Nephron progenitor cell (in vitro differentiated cells): Measurements from ENCODE around the gene SLC25A31.

Source experiments
- DNase-seq: peaks from one replicate; pipeline ENCODE4 v3.0.0; 2021
- H3K27ac Mint-ChIP-seq: 2 replicates; pipeline ENCODE4 v1.8.0; 2021; ENCODE audit warnings: mild to moderate bottlenecking, moderate library complexity, mixed read lengths
- H3K27me3 Mint-ChIP-seq: 2 replicates; pipeline ENCODE4 v1.8.0; 2021; ENCODE audit warnings: mild to moderate bottlenecking, low read depth, mixed read lengths; ENCODE audit not compliant: poor library complexity
- H3K36me3 Mint-ChIP-seq: 2 replicates; pipeline ENCODE4 v1.8.0; 2021; ENCODE audit warnings: low read depth, mixed read lengths
- H3K4me1 Mint-ChIP-seq: 2 replicates; pipeline ENCODE4 v1.8.0; 2021; ENCODE audit warnings: mixed read lengths
- H3K4me3 Mint-ChIP-seq: 2 replicates; pipeline ENCODE4 v1.8.0; 2021; ENCODE audit warnings: mild to moderate bottlenecking, moderate library complexity, mixed read lengths
- H3K9me3 Mint-ChIP-seq: 2 replicates; pipeline ENCODE4 v1.8.0; 2021; ENCODE audit warnings: mild to moderate bottlenecking, moderate library complexity, mixed read lengths
- TF ChIP-seq, protein P1 (sequence below): fragments of 200-600 bp; sonication (generic); IDR thresholded peaks from 2 replicates; pipeline ENCODE4 v1.5.0; 2021; ENCODE audit warnings: antibody characterized with exemption

The SLC25A31 gene

DNA sequence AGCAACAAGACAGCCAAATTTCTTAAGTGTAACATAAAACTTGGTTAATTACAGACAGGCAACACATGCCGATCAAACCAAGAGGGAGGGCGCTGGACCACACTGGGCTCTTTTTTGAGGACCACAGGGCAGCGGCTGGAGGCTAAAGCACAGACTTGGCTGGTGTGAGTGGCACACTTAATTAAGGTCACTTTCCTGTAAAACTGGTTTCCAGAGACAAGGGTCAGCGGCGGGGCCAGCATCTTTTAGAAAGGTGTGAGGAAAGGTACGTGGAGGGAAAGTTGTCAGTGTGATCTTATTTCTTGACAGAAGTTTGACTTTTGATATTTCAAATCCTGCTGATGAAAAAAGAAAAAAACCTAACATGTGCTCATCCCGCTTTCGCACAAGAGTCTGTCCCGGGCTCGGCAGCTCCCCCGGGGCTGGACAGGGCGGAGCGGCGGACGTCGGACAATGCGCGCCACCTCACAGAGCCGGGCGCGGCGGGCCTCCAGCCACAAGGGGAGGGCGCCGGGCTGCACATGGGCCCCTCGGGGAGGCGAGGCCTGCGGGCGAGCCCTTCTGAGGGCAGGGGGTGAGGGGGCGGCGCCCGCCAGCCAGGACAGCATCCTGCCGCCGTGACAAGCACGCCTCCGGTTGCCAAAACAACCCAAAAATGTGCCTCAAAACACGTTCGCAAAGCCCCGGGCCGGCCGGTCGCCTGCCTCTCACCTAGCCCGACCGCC lies 51.3 kb downstream of the SLC25A31 start:
- H3K4me1 Mint-ChIP-seq = peaks cover 12% of the 10 kb centered on the region
- no peak for DNase-seq
- no peaks in the 10 kb centered on the region for H3K36me3 Mint-ChIP-seq
- peaks cover 57% of the 10 kb centered on the region for H3K27me3 Mint-ChIP-seq
- peaks cover 5% of the 10 kb centered on the region for H3K9me3 Mint-ChIP-seq
- peak overlapping the region; percentile 91 for H3K4me3 Mint-ChIP-seq
- TF ChIP-seq, protein P1, sequence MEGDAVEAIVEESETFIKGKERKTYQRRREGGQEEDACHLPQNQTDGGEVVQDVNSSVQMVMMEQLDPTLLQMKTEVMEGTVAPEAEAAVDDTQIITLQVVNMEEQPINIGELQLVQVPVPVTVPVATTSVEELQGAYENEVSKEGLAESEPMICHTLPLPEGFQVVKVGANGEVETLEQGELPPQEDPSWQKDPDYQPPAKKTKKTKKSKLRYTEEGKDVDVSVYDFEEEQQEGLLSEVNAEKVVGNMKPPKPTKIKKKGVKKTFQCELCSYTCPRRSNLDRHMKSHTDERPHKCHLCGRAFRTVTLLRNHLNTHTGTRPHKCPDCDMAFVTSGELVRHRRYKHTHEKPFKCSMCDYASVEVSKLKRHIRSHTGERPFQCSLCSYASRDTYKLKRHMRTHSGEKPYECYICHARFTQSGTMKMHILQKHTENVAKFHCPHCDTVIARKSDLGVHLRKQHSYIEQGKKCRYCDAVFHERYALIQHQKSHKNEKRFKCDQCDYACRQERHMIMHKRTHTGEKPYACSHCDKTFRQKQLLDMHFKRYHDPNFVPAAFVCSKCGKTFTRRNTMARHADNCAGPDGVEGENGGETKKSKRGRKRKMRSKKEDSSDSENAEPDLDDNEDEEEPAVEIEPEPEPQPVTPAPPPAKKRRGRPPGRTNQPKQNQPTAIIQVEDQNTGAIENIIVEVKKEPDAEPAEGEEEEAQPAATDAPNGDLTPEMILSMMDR = no peak
- no peak overlapping the region for H3K27ac Mint-ChIP-seq

DNA sequence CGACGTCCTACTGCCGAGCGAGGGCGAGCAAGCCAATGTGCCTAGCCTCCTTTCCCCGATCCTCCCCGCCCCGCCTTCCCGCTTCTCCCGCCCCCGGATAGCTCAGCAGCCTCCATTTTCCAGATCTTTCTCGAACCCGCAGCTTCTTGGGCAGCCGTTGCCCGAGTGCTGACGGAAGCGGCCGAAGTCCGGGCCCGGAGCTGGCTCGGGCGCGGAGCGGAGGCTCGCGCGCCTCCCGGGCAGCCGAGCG lies 51.8 kb downstream of the SLC25A31 start:
- Mint-ChIP-seq H3K4me3 (peak overlapping the region; percentile 91), H3K36me3 (no peaks in the 10 kb centered on the region), H3K4me1 (peaks cover 12% of the 10 kb centered on the region), H3K27ac (no peak overlapping the region), H3K9me3 (peaks cover 5% of the 10 kb centered on the region), H3K27me3 (peaks cover 57% of the 10 kb centered on the region)
- TF ChIP-seq, protein P1 = no peak
- DNase-seq = peak; percentile 89

DNA sequence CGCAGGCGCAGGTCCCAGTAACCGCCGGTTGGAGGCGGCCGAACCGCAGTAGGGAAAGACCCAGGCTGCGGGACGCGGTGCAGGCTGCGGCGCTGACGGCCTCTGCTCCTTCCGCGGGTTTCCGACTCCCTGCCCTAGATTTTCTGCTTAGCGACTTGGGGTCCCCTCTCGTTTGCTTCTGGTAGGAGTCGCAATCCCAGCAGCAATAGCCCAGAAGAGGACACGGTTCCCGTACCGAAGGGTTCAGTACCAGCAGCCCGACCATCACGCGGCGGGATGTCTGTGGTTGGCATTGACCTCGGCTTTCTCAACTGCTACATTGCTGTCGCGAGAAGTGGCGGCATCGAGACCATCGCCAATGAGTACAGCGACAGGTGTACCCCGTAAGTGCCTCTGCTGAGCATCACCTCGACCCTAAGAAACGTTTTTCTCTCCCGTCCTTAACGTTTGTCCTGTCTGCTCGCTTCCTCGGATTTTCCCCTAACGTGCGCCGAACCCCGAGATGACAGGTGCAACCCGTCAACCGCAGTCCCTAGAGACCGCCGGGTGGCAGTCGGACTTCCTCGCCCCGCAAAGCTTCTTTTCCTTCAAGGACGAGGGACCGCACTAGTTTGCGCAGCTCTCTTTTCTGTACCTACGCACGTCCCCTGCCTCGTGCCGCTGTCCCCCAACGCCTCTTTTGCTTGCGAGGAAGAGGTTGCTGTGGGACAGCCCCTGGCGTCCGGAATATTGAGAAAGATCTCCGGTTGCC lies 52.2 kb downstream of the SLC25A31 start, which contains the start of gene HSPA4L:
Gene HSPA4L, plus strand, starts transcription at position 48 of the 751 bp plus-strand sequence. Its CDS starts 229 bp downstream, at position 277.
- TF ChIP-seq, protein P1 = no peak
- no peak within 1 kb of the TSS for H3K27ac Mint-ChIP-seq
- H3K27me3 Mint-ChIP-seq = peaks cover 57% of the 10 kb centered on the region
- H3K4me1 Mint-ChIP-seq = peaks cover 12% of the 10 kb centered on the region
- H3K9me3 Mint-ChIP-seq = peaks cover 5% of the 10 kb centered on the region
- H3K36me3 Mint-ChIP-seq = no peaks in the 10 kb centered on the region
- peak within 1 kb of the TSS; percentile 91 for H3K4me3 Mint-ChIP-seq
- DNase-seq = peak; percentile 50

DNA sequence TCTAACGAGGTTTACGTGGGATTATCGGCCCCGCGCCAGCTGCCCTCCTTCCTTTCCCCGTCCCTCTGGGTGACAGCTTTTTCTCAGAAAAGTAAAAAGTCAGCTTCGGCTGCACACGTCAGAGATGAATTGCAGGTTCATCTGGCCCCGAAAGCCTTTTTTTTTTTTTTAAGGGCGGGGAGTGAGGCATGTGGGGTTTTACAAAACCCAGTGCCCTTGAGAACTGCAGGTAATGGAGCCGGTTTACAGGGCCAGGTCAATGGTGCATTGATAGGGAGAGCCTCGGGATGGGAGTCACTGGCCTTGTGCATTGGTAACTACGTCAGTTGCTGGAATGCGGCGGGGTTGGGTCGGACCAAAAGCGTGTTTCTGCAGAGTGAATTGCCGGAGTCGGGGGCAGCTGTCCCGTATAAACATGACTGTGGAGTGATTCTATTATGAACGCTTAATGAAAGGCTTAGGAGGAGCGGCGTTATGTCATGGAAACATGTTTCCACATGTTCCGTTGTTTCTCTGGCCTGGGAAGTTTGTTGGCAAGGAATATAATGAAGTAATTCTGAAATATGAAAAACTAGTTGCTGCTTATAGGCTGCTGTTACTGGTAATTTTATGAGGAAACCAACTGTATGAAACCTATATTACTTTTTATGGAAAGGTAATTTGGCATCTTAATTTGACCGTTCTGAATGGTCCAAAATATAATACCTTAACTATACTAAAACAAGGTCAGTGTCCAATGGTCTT lies 53.0 kb downstream of the SLC25A31 start:
- peaks cover 12% of the 10 kb centered on the region for H3K4me1 Mint-ChIP-seq
- no peaks in the 10 kb centered on the region for H3K36me3 Mint-ChIP-seq
- peak; percentile 40 for DNase-seq
- H3K27me3 Mint-ChIP-seq = peaks cover 54% of the 10 kb centered on the region
- H3K9me3 Mint-ChIP-seq = peaks cover 5% of the 10 kb centered on the region
- H3K4me3 Mint-ChIP-seq = peak overlapping the region; percentile 91
- no peak overlapping the region for H3K27ac Mint-ChIP-seq
- TF ChIP-seq, protein P1 = no peak

DNA sequence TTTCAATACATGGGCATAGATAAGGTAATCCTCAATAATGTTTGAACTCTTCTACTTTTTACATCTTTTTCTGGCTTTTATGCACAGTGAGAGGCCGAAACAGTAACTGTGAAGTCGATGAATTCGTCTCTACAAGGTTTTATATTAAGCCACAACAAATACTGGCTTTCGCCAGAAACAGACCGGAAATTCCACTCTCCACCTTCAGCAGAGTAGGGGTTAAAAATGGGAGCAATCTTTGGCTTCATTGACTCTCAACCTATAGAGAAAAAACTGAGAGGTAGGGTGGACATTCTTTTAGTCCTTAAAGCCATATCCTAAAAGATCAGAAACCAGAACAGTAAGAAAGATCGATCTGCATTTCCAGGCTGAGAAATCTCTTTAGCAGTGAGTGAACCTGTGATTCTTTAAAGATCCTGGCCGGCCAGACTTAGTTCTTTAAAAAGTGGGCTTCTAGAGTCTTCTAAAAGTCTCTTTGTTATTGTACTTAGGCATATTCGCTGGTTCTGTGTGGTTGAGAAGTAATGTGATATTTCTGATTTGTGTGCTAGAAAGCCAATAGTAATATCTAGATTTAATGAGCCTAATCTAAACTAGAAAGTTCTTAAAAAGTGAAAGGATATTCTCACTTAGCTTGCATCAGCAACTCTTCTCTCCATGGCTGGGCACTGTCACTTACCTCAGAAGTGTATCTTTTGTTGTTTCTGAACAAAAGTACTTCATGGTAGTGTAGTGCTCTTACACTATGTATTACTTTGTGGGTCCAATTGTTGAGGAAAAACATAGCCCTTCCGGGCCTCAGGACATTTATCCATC lies 54.0 kb downstream of the SLC25A31 start:
- DNase-seq = no peak
- Mint-ChIP-seq H3K4me1 (peaks cover 12% of the 10 kb centered on the region), H3K27me3 (peaks cover 50% of the 10 kb centered on the region), H3K9me3 (peaks cover 5% of the 10 kb centered on the region), H3K4me3 (no peak overlapping the region), H3K27ac (no peak overlapping the region), H3K36me3 (no peaks in the 10 kb centered on the region)
- TF ChIP-seq, protein P1 = no peak
